H4 (cell line): Measurements from ENCODE around the gene CST9L. TPM values are rescaled to one million over a fixed set of nuclear protein-coding genes. Genes with fewer than 3 reads are reported as not detected.

Source experiments
- DNase-seq: peaks from one replicate; pipeline ENCODE4 v3.0.0-alpha.2; 2015; ENCODE audit warnings: low spot score
- total RNA-seq: library from RNA; depleted of rRNA; stranded (reverse); fragments of >200 nt; shearing (Covaris generic); gene quantifications from 2 replicates; pipeline ENCODE4 v1.2.3, GENCODE V29; 2014

The CST9L gene
- total RNA-seq, 1 experiment from 2014 or later: not detected

DNA sequence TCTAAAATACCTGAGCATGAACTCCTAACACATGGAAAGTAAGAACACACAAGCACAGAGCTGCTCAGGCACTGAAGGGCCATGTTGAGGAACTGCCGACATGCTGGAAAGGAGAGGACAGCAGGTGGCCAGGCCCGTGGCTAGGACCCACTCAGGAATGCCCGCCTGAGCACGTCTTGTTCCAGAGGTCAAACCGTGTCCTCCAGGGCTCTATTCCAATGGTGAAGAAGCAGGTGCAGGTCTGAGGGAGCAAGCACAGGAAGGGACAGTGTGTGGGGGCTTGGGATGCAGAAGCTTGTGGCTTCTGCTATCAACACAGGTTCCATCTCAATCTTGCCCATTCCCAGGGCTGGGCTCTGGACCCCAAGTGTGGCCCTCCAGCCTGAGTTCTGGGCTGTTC lies 20.7 kb downstream of the CST9L start:
- DNase-seq: no peak

GRCh38 chr20:23546435-23547144 lies 21.7 kb downstream of the CST9L start:
- no peak for DNase-seq

- no peak for DNase-seq
Measured at GRCh38 chr20:23544133-23544532, 24.2 kb downstream of the CST9L start.

- DNase-seq: no peak
Measured at GRCh38 chr20:23542801-23543200, 25.5 kb downstream of the CST9L start.

DNA sequence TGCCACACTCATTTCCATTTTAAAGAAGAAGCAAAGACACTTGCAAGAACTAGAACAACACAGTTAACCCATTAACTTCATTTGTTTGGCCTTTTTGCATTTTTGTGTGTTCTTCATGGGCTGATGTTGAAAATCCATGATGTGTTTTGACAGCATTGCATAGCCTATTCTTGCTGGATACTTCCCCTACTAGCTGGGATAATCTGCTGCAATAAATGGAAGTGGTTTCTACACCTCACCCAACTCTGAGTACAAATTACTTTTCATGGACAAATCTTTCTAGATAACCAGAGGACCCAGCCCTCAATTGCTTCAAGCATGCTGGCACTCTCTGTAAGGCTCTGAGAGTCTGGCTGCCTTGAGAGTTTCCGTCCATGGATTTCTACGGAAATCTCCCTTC lies 26.5 kb downstream of the CST9L start:
- no peak for DNase-seq

DNA sequence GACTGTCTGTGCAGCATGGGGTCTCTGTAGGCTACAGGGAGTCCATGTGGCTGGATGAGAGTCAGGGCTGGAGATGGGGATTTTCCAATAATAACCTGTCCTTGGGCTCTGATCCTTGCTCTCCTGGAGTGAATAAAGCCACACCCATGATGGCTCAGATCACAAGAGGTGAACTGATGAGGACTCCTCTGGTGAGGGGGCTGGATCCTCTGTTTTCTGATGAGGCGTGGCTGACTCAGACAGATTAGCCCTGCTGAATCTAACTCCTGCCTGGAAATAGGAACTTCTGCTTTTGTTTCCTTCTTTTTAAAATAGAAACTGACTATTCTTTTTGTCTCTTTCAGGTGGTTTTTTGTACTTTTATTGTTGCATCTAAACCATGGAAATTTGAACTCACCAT lies 27.0 kb downstream of the CST9L start:
- no peak for DNase-seq

DNA sequence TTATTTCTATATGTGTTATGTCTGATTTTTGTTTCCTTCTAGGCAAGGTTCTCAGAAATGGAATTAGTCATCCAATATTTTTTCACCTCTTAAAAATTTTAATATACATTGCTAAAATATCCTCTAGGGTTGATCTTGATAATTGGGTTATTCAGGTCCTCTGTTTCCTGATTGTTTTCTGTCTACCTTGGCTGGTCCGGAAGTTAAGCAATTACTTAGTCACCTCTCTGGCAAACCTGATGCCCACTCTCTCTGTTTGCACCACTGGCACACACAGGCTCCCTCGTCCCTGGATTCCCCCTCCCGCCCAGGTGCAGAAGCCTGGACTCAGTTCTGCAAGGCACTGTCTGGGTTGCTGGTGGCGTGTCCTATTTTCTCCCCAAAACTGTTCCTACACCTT lies 27.7 kb downstream of the CST9L start:
- no peak for DNase-seq

DNA sequence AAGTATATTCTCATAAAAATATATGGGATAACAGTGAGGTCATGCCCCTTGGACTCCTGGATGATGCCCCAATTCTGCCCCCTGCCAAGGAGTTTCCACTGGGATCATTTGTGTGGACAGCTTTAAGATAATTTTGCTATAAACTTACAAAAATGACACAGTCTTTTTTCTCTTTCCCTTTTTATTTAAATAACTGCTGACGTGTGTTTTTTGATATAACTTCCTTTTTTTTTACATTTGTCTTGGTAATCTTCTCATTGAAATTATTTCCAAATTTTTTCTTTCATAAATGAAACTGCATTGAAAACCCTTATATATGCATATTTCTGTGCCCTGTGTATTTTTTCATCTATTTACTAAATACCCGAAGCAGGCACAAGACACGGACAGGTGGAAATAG lies 31.3 kb downstream of the CST9L start:
- DNase-seq: no peak

- no peak for DNase-seq
Measured at GRCh38 chr20:23536328-23536974, 31.8 kb downstream of the CST9L start.

GRCh38 chr20:23534801-23535593 lies 33.3 kb downstream of the CST9L start:
- no peak for DNase-seq

- DNase-seq: no peak
Measured at GRCh38 chr20:23533161-23533560, 35.1 kb downstream of the CST9L start.

DNA sequence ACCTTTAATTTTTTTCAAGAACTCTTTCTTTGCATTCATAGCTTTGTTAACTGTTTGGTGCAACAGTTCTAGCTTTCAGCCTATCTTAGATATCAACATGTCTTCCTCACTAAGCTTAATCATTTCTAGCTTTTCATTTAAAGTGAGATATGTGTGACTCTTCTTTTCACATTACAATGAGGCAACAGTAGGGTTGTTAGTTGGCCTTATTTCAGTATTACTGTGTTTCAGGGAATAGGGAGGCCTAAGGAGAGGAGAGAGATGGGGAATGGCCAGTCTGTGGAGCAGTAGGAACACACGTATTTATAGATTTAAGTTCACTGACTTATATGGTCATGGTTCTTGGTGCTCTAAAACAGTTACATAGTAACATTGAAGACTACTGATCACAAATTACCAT lies 35.8 kb downstream of the CST9L start:
- no peak for DNase-seq

GRCh38 chr20:23530937-23531567 lies 37.2 kb downstream of the CST9L start:
- DNase-seq: no peak

GRCh38 chr20:23528867-23529431 lies 39.3 kb downstream of the CST9L start:
- DNase-seq: no peak

DNA sequence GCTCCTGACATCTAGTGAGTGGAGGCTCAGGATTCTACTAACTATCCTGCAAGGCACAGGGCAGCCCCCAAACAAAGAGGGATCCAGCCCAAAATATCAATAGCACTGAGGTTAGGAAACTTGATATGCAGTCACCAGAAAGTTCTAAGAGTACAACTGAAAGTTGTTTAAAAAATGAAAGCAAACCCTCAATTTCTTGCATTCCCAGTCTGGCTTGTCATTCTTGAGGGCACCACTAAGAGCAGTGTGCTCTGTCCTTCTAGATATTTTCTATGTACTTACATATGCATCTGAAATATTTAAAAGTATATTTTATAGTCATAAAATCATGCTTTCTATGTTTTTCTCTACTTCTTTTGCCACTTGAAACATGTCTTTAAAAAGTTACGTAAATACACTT lies 41.4 kb downstream of the CST9L start:
- no peak for DNase-seq

DNA sequence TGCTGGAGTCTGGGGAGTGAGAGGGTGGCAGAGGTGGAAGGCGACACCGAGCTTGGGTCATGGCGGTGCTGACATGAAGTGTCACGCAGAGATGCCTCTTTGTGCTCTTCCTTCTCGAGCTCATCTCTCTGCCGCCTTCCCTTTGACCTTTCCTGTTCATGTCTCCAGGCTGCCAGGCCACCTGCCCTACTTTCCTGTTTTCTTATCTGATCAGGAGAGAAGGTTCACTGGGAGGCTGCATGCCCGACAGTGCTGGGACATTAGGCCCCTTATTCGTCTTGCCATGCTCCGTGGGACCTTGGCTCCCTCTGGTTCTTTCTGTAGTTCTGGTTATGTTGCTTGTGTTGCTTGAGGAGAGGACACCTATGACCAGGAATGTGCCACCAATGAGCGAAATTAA lies 44.1 kb downstream of the CST9L start:
- DNase-seq: no peak

DNA sequence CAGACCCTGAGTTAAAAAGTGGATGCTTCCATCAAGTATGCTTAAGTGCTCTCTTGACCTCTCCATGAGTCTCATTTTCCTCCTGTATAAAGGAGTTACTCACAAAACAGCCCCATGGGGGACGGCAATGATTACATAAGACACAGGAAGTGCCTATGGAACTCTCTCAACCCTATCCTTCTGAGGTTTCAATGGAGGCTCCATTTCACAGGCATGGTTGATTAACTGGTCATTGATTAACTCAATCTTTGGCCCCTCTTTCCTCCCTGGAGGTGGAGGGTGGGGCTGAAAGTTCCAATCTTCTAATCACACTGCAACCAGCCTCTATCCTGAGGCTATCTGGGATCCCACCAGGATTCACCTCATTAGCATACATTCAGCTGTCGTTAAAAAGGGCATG lies 48.1 kb downstream of the CST9L start:
- no peak for DNase-seq

DNA sequence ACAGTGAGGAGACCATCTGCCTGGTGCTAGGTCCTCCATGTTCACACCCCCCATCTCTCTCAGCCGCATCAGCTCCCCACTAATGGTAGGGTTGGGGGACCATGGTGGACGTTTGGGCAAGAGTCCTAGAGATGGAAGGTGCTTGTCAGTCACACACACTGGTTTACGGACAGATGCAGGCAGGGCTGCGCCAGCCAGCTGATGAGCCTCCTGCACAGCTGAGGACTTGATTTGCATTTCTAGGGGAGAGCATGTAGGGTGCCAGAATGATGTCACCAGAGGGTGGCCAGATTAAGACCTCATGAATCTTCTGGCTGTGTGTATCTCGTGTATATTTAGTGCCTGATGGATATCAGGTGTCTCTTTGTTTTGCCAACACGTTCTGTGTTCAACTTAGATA lies 48.7 kb downstream of the CST9L start:
- no peak for DNase-seq

- no peak for DNase-seq
Measured at GRCh38 chr20:23517719-23518118, 50.6 kb downstream of the CST9L start.

- no peak for DNase-seq
Measured at GRCh38 chr20:23515250-23515939, 52.9 kb downstream of the CST9L start.

DNA sequence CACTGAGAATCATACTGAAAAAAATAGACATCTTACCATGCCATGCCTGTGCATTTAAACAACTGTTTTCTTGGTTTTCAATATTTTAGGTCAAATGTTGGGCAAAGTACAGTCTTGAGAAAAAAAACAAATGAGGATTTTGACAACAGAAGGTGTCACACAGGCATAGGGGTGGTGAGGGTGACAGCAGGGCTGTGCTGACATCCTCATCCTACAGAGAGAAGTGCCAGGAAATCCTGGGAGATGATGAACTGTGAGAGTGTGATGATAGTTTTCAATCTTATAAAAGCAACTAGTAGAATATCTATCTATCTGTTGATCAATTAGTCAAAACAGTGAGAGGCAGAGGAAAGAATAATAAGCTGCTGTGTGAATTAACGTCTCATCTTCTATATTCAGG lies 53.4 kb downstream of the CST9L start:
- DNase-seq: no peak
